NCI-H2029 (cell line): ENCODE results near the gene LMNA.
"Not testable (repeated sequence)": the region's sequence is repeated elsewhere in the genome, so short reads cannot be mapped to it uniquely, and the experiment has no call there.

Experiments used
- DNase-seq: peaks from one replicate; lab custom pipeline; 2025; lab: John Stamatoyannopoulos, UW

The LMNA gene

DNA sequence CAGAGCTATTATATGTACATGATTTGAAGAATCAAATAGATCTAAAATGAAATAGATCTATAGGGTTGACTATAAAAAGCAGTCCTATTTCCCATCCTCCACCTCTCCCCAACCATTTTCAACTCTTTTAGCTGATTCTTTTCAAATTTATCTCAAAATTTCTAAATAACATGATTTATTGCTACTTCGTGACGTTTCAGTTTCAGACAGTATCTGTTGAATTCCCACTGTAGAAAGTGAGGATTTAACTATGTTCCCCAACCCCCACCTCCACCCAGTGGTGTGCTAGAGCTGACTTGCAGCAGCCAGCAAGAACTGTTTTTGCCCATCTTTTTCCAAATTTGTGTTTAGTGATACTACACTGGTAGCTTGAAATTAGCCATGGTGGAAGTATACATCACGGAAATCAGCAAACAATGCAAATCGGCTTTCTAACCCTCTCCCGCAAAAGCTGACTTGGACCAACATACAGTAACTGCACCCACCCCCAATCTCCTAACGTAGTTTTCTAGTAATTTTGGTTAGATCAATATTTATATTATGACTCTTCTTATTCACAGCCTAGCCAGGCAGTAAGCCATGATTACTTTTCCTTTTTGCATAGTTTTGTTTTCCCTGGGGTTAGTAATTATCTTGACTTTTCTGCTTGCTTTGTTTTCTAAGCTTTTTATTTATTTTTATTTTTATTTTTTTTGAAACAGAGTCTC is 49.8 kb downstream of the LMNA start:
- DNase-seq: no peak

DNA sequence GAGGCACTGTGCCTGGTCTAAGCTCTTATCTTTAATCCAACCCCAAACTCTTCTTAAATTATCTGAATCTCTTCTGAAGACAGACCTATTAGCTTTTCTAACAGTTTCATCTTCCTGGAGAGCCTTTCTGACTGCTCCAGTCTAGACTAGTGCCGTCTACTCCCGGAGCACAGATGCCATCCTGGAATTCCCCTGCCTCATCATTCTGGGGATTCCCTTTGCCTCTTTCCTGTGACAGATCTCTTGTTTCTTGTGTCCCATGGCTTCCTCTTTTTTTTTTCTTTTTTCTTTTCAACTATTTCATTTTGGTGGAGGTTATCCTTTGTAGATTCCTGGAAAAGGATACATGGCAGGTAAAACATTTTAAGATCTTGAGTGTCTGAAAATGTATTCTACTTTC is 50.6 kb downstream of the LMNA start:
- no peak for DNase-seq

DNA sequence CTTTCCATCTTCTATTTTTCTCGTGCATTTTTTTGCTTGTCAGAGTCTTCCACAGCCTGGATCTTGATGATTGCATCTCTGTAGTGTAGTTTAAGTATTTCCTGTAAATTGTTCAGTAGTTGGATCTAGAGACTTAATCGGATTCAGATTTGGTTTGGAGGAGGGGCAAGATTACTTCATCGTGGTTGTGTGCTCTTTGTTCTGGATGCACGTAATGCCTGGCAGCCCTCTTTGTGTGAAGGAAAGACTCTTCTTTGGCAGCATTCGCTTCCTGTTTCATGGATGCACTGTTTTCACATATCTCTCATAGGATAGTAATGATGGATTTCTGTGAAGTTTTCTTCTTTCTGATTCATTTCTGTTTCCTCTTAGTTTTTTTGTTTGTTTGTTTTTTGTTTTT is 53.0 kb downstream of the LMNA start:
- DNase-seq: no peak

DNA sequence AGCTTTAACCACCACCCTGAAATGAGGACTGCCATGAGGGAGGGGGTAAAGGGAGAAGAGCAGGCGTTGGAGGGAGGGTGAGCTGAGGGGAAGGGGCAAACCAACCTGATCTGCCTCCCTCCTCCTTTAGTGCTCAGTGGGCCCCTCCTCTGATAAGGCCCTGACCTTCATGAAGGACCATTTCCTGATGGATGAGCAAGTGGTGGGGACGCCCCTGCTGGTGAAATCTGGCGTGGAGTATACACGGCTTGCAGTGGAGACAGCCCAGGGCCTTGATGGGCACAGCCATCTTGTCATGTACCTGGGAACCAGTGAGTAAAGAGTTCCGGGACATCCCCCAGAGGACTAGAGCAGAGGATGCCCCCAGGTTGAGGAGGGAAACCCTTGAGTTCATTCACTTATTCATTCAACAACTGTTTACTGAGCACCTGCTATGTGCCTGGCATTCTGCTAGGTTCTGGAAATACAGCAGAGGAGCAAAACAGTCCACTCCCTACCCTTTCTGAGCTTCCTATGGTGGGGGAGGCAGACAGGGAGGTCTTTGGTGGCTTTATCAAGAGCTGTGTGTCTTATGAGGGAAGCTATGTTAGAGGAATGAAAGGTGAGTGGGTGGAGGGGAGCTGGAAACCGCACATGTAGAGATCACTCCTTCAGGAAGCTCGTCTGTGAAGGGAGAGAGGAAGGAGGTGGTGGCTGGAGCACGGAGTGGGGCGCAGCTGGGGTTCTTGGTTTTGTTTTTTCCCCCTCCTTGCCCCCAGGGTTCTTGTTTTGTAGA is 58.4 kb downstream of the LMNA start:
- no peak for DNase-seq

DNA sequence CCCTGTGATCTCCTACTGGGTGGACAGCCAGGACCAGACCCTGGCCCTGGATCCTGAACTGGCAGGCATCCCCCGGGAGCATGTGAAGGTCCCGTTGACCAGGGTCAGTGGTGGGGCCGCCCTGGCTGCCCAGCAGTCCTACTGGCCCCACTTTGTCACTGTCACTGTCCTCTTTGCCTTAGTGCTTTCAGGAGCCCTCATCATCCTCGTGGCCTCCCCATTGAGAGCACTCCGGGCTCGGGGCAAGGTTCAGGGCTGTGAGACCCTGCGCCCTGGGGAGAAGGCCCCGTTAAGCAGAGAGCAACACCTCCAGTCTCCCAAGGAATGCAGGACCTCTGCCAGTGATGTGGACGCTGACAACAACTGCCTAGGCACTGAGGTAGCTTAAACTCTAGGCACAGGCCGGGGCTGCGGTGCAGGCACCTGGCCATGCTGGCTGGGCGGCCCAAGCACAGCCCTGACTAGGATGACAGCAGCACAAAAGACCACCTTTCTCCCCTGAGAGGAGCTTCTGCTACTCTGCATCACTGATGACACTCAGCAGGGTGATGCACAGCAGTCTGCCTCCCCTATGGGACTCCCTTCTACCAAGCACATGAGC is 62.2 kb downstream of the LMNA start:
- DNase-seq: no peak

DNA sequence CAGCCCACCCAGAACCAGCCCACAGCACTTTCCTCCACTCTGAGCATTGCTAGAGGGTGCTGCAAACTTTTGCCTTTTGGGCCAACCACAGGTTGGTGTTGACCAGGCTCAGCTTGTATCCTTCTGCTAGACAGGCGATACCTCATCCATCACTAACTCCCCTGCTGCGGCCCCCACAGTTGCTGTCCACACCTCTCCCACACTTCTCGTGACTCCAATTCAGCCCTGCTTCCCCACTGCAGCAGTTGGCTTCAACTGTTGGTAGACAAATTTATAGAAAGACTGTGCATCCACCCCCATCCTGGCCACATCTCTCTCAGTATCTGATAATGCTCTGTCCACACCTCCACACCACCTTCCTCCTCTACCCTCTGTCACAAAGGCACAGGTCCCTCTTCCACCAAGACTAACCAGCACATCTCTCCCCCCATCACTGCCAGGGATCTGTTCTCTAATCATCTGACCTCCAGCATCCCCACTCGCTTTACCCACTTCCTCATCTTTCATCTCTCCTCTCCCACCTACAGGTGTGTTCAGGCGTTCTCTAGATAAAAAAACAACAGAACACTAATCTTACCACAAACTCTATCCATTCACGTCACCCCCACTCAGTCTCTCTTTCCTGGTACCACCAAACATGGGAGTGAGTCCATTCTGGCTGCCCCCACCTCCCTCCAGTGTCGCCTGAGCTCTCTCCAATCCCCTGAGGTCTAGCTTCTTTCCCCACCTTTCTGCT is 63.6 kb downstream of the LMNA start:
- no peak for DNase-seq

DNA sequence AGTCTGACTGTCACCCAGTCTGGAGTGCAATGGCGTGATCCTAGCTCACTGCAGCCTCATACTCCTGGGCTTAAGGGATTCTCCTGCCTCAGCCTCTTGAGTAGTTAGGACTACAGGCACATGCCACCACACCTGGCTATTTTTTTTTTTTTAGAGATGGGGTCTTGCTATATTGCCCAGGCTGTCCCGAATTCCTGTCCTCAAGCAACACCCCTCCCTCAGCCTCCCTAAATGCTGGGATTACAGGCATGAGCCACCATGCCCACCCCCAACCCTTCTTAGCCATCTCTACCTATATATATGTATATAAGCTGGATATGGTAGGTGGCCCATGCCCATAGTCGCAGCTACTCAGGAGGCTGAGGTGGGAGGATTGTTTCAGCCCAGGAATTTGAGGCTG is 66.0 kb downstream of the LMNA start:
- no peak for DNase-seq

DNA sequence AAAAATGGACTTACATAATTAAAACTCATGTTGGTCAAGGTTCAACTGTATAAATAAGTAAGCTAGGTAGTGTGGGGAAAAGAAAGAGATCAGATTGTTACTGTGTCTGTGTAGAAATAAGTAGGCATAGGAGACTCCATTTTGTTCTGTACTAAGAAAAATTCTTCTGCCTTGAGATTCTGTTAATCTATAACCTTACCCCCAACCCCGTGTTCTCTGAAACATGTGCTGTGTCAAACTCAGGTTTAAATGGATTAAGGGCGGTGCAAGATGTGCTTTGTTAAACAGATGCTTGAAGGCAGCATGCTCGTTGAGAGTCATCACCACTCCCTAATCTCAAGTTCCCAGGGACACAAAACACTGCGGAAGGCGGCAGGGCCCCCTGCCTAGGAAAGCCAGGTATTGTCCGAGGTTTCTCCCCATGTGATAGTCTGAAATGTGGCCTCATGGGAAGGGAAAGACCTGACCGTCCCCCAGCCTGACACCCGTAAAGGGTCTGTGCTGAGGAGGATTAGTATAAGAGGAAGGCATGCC is 66.9 kb downstream of the LMNA start:
- not testable (repeated sequence) for DNase-seq

DNA sequence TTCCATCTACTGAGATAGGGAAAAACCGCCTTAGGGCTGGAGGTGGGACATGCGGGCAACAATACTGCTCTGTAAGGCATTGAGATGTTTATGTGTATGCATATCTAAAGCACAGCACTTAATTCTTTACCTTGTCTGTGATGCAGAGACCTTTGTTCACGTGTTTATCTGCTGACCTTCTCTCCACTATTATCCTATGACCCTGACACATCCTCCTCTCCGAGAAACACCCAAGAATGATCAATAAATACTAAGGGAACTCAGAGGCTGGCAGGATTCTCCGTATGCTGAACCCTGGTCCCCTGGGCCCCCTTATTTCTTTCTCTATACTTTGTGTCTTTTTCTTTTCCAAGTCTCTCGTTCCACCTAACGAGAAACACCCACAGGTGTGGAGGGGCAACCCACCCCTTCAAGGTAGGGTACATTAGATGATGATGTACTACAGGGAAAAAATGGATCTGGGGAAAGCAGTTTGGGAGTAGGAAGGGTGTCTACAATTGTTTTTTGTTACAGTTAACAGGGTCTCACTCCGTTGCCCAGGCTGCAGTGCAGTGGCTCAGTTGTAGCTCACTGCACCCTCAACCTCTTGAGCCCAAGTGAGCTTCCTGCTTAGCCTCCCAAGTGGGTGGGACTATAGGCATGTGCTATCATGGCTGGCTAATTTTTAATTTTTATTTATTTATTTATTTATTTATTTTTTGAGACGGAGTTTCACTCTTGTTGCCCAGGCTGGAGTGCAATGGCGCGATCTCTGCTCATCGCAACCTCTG is 67.7 kb downstream of the LMNA start:
- not testable (repeated sequence) for DNase-seq

DNA sequence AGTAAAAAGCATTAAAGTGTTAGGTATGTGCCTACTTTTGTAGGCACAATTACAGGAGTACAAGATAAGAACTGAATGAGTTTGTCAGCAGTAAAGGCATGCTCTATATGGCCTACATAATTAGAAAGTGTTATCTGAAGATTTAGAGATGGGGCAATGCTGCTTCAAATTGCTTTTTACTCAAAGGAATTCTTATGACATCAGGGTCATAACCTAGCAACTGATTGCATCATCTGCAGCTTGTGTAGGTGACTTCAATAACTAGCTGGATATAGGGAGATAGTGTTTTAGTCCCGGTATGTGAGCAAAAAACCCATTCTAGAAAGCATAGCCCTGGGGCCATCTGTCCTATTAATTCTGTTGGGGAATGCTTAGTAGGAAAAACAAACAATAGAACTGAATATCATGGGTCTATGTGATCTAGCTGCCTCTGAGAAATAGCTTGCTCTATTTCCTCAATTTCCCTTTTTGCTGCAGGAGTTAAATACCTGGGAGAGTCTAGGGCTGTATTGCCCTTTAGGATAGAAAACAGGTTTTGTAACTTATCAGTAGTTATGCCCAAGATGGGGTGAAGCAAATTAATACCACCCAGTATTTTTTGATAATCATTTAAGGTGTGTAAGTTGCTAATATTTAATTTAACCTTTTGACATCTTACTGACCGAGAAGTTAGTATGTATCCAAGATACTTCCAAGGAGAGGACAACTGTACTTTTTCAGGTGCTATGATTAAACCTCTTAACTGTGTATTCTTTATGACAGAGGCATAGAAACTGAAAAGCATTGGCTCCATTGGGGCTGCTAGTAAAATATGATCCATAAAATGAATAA is 72.1 kb downstream of the LMNA start:
- DNase-seq: not testable (repeated sequence)
